SU-DHL-6 (cell line): Measurements from ENCODE around the gene PTCSC3.

Experiments used
- H2AFZ ChIP-seq: fragments of 200-600 bp; sonication (generic); 2 replicates; pipeline ENCODE4 v1.6.1; 2014; ENCODE audit warnings: low read depth, mild to moderate bottlenecking, moderate library complexity, mixed read lengths, antibody characterized with exemption, low read length; ENCODE audit not compliant: severe bottlenecking
- H3F3A ChIP-seq: fragments of 200-600 bp; shearing (Covaris generic); 2 replicates; pipeline ENCODE4 v1.6.0; 2016; ENCODE audit warnings: antibody characterized with exemption, mild to moderate bottlenecking; ENCODE audit not compliant: insufficient read depth
- H3K27ac ChIP-seq: fragments of 200-600 bp; sonication (generic); 2 replicates; pipeline ENCODE4 v1.5.1; 2016; ENCODE audit warnings: low read depth, mild to moderate bottlenecking, low read length, moderate library complexity, mixed read lengths
- H3K27me3 ChIP-seq: fragments of 200-600 bp; sonication (generic), shearing (Covaris generic); 2 replicates; pipeline ENCODE4 v1.6.0; 2014; ENCODE audit warnings: mild to moderate bottlenecking, low read length
- H3K36me3 ChIP-seq: fragments of 200-600 bp; sonication (generic); 2 replicates; pipeline ENCODE4 v1.6.1; 2014; ENCODE audit warnings: mild to moderate bottlenecking, low read length, mixed read lengths
- H3K4me2 ChIP-seq: fragments of 300-600, 200-600 bp; shearing (Covaris generic), sonication (generic); 2 replicates; pipeline ENCODE4 v1.6.0; 2014; ENCODE audit warnings: low read length, low read depth, mild to moderate bottlenecking; ENCODE audit not compliant: poor library complexity, severe bottlenecking
- H3K4me3 ChIP-seq: fragments of 200-600 bp; sonication (generic); 2 replicates; pipeline ENCODE4 v1.5.1; 2014; ENCODE audit warnings: antibody characterized with exemption, low read length, mild to moderate bottlenecking, mixed read lengths; ENCODE audit not compliant: insufficient read depth, poor library complexity, severe bottlenecking
- H3K79me2 ChIP-seq: fragments of 200-600 bp; sonication (generic); 2 replicates; pipeline ENCODE4 v1.6.1; 2014; ENCODE audit warnings: mild to moderate bottlenecking, low read length, moderate library complexity; ENCODE audit not compliant: insufficient read depth
- H3K9ac ChIP-seq: fragments of 200-600 bp; sonication (generic); 2 replicates; pipeline ENCODE4 v1.7.0; 2014; ENCODE audit warnings: mild to moderate bottlenecking, low read length
- H3K9me2 ChIP-seq: fragments of 200-600 bp; sonication (generic); replicated peaks from 2 replicates; pipeline ENCODE4 v1.6.1; 2014; ENCODE audit warnings: low read length; ENCODE audit not compliant: insufficient read depth
- H3K9me3 ChIP-seq: fragments of 200-600 bp; sonication (generic); 2 replicates; pipeline ENCODE4 v1.6.1; 2014; ENCODE audit warnings: low read length, mixed read lengths; ENCODE audit not compliant: insufficient read depth
- H4K20me1 ChIP-seq: fragments of 200-600 bp; sonication (generic); 2 replicates; pipeline ENCODE4 v1.6.1; 2014; ENCODE audit warnings: low read depth, mild to moderate bottlenecking, antibody characterized with exemption, low read length, moderate library complexity, mixed read lengths
- EZH2phosphoT487 ChIP-seq: fragments of 200-600 bp; sonication (generic), shearing (Covaris generic); conservative IDR thresholded peaks from 2 replicates; pipeline ENCODE4 v1.6.1; 2018; ENCODE audit warnings: mild to moderate bottlenecking, antibody characterized with exemption, low read length, moderate library complexity, mixed read lengths
- TF ChIP-seq, protein P1 (sequence below): fragments of 200-600 bp; sonication (generic); IDR thresholded peaks from one replicate; pipeline ENCODE4 v1.5.1; 2017; ENCODE audit warnings: antibody characterized with exemption, mild to moderate bottlenecking, low read length, moderate library complexity; ENCODE audit not compliant: insufficient read depth, poor library complexity, severe bottlenecking

PTCSC3 gene

DNA sequence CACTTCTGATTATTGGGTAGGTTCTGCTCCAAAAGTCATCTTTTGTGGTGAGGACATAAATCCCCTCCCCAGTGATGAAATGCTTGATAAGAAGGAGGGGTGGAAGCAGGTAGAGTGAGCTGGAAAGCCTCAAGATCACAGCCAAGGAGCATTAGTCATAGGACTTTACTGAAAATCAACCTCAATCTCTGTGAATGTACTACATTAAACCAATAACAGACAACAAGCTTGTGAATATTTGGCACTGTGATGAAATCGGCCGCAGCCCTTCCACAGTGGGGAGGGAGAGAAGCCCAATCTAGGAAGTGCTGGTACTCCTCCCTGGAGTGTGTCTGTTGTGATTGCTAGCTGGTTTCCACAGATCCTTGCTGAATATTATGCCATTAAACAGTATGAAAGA lies 41.2 kb upstream of the PTCSC3 start:
- Histone ChIP-seq H3K4me3 (no peak overlapping the region), H3F3A (no peaks in the 10 kb centered on the region), H2AFZ (no peak overlapping the region), H3K4me2 (no peak overlapping the region), H3K9me2 (no peaks in the 10 kb centered on the region), H3K36me3 (no peaks in the 10 kb centered on the region), H3K79me2 (no peaks in the 10 kb centered on the region), H3K9me3 (no peaks in the 10 kb centered on the region), H3K27ac (no peak overlapping the region), H3K9ac (no peak overlapping the region), H4K20me1 (no peaks in the 10 kb centered on the region), H3K27me3 (no peaks in the 10 kb centered on the region)
- TF ChIP-seq EZH2phosphoT487: no peak
- TF ChIP-seq, protein P1, sequence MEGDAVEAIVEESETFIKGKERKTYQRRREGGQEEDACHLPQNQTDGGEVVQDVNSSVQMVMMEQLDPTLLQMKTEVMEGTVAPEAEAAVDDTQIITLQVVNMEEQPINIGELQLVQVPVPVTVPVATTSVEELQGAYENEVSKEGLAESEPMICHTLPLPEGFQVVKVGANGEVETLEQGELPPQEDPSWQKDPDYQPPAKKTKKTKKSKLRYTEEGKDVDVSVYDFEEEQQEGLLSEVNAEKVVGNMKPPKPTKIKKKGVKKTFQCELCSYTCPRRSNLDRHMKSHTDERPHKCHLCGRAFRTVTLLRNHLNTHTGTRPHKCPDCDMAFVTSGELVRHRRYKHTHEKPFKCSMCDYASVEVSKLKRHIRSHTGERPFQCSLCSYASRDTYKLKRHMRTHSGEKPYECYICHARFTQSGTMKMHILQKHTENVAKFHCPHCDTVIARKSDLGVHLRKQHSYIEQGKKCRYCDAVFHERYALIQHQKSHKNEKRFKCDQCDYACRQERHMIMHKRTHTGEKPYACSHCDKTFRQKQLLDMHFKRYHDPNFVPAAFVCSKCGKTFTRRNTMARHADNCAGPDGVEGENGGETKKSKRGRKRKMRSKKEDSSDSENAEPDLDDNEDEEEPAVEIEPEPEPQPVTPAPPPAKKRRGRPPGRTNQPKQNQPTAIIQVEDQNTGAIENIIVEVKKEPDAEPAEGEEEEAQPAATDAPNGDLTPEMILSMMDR: no peak

GRCh38 chr14:36217027-36217426 lies 40.5 kb upstream of the PTCSC3 start:
- no peaks in the 10 kb centered on the region for H3F3A ChIP-seq
- TF ChIP-seq EZH2phosphoT487: no peak
- TF ChIP-seq, protein P1: no peak
- no peak overlapping the region for H2AFZ ChIP-seq
- H3K4me2 ChIP-seq: no peak overlapping the region
- H3K4me3 ChIP-seq: no peak overlapping the region
- no peak overlapping the region for H3K27ac ChIP-seq
- no peak overlapping the region for H3K9ac ChIP-seq
- H3K36me3 ChIP-seq: no peaks in the 10 kb centered on the region
- H3K9me3 ChIP-seq: no peaks in the 10 kb centered on the region
- no peaks in the 10 kb centered on the region for H3K79me2 ChIP-seq
- no peaks in the 10 kb centered on the region for H3K9me2 ChIP-seq
- H4K20me1 ChIP-seq: no peaks in the 10 kb centered on the region
- H3K27me3 ChIP-seq: no peaks in the 10 kb centered on the region

GRCh38 chr14:36215217-36215598 lies 38.7 kb upstream of the PTCSC3 start:
- Histone ChIP-seq H4K20me1 (no peaks in the 10 kb centered on the region), H2AFZ (no peak overlapping the region), H3K79me2 (no peaks in the 10 kb centered on the region), H3K9me3 (no peaks in the 10 kb centered on the region), H3K4me3 (no peak overlapping the region), H3K9me2 (no peaks in the 10 kb centered on the region), H3F3A (no peaks in the 10 kb centered on the region), H3K27me3 (no peaks in the 10 kb centered on the region), H3K36me3 (no peaks in the 10 kb centered on the region), H3K4me2 (no peak overlapping the region), H3K9ac (no peak overlapping the region), H3K27ac (no peak overlapping the region)
- TF ChIP-seq, protein P1: no peak
